HG03442 (cell line): ENCODE data around the gene PLA2R1.

Experiments
- ATAC-seq: cut with Tn5 transposase; IDR thresholded peaks from one replicate; pipeline ENCODE4 v1.9.1; 2021; ENCODE audit warnings: mild to moderate bottlenecking, moderate library complexity; ENCODE audit not compliant: unreplicated experiment

PLA2R1 gene

DNA sequence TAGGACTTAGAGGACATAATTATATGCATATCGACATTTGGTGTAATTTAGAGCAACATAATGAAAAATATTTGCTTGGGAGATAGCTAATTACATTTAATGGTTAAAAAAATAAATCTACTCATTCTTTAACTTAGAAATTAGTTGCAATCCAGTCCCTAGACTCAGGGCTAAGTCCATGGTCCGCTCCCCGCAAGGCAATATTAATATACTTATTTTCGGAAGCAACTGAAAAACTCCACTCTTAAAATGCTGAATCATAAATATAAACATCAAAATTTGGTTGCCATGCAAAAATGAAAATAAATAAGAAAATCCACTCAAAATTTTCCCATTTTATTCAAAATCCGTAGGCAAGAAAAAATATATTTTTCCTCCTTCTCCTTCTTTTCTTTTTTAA lies 164.7 kb downstream of the PLA2R1 start:
- ATAC-seq: no peak

DNA sequence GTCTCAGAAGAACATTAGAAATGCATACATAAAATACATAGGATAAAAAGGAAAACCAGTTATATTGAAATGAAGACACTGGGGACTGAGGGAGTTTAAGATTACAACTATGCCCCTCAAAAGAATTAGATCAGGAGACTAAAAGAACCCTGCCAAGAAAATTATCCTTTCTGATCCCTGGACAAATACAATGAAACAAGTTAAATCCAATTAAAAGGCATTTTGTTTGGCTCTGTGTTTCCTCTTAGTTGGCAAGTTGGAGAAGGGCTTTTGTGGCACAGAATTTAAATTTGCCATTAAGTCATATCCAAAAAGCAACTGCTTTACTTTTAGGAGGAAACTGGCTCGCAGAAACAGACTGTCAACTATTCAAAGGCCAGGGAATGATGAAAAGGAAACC lies 165.3 kb downstream of the PLA2R1 start:
- ATAC-seq: no peak

DNA sequence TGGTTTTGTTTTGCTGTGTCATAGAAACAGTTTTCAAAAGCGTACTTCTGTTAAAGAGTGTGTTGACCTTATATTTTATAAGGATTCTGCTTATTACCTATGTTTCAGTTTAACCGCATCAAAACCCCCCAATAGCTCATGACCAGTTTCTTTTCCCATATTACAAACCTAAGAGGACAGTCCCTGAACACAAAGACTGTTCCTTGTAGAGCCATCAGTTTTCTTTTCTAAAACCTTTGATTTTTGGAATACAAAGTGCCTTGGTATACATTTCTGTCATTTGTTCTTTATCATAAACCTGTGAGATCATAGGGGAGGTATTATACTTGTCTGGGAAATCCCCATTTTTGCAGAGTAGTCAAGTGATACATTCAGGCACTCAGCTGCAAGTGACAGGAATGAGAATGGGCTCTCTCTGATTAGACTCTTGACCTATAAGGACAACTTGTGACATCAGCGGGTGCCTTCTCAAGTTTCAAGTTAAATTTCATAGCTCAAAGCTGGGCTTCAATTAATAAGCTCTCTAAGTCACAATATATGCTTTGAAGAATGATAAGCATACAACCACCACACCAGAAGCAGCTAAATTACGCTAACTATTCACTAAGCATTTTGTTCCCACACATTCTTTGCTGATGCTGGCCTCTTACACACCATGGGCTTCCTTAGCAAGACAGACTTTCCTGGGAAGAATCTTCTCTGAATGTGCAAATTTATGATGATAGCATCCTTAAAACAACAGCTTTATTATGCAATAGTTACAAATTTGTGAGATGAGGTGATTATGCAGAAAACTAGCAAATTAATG lies 167.0 kb downstream of the PLA2R1 start:
- peak; percentile 64 for ATAC-seq

DNA sequence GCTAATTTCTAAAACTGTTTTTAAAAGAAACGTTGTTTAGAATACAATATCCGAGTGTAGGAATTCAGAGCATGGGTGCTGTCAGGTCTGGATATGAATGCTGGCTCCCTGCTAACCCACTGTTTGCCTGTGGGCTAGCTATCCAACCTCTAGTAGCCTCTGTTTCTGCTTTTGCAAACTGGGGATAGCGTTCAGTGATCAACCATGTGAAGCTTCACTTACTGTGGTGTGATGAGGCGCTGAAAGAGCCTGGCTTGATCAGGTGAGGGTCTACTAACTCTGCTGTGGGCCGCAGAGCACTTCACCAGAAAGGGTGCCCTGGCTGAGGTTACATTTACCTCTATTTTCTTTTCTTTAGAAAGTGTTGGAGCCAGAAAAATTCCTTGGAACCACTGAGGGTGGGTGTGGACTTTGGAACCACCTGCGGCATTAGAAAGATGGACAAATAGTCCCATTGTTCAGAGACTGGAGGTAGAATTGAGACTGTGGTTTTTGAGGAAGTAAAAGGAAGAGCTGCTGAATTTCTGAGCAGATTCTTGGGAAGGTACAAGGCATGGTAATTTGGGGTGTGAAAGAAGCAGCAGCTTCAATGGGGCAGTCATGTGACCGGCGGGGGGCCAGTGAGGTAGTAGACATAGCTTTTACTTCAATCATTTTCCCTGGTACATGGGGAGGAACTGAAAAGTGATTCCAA lies 168.1 kb downstream of the PLA2R1 start:
- no peak for ATAC-seq

DNA sequence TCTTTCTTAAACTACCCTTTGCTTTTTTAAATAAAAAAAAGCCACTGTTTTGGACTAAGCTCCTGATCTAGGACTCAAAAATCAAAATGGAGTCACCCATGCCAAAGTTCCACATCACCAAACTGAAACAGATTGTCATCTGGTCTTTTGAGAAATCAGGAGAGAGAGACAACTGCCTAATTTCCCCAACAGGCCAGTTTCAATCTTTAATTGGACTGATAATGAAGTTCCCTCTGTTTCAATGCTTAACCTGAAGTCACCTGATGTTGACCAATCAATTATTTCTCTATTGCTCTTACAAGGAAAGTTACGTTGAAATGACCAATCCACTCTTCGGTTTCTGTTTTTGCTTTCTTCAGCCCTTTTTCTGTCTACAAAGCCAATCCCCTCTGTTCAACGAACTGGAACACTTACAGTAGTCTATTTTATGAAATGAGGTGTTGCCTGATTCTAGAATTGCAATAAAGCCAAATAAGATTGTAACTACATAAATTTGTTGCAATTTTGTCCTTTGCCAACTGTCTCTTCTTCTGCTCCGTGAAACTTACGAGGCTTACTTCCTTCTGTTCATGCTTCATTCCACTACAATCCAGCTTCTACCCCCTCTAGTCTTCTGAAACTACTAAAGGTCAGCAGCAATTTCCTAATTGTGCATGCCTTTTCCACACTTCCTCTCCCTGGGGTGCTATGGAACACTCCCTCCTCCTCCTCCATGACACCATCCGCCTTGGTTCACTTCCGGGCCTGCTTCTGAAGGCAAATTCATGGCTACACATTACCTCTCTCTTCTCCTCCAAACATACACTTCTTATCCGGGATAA lies 169.2 kb downstream of the PLA2R1 start:
- ATAC-seq: no peak

DNA sequence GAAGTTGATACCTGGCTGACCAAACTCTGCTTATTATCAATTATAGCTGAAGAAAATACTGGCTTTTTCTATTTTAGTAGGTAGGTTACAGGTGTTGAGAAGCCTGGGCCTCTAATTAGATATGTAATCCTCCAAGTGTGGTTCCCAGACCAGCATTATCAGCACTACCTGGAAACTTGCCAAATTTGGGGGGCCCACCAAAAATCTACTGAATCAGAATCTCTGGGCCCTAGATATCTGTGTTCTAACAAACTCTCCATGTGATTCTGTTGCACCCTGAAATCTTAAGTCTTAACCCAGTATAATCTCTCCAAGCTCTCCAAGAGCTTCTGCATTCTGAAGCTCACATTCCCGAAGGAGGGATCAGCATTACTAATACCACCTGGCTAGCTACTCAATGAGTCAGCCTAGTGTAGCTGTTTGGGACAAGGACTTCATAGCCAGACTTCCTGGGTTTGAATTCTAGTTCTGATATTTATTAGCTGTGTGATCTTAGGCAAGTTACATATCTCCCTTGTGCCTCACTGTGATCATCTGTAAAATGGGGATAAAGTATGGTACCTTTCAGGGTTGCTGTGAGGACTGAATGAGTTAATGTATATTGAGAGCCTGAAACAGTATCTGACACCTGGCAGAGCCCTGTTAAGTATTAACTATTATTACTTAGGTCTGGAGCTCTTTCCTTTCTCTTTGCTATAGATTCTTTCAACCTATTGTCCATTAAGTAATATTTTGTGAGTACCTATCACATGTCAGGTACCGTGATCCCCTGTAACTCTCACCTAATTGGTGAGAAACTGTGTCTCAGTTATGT lies 170.3 kb downstream of the PLA2R1 start:
- no peak for ATAC-seq

DNA sequence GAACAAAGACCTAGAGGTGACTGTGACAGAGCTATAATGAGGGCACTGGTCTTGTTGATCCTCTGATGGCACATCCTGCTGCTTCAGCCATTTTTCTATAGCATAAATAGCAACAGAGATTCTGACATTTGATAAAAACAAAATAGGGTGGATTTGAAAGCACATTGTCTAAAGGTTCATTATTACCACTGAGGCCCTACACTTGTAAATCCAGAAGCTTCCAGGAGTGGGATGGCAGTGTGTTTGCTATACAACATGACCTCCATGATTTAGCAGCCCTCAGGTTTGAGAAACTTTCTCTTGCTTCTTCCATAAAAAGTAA lies 171.2 kb downstream of the PLA2R1 start:
- no peak for ATAC-seq

DNA sequence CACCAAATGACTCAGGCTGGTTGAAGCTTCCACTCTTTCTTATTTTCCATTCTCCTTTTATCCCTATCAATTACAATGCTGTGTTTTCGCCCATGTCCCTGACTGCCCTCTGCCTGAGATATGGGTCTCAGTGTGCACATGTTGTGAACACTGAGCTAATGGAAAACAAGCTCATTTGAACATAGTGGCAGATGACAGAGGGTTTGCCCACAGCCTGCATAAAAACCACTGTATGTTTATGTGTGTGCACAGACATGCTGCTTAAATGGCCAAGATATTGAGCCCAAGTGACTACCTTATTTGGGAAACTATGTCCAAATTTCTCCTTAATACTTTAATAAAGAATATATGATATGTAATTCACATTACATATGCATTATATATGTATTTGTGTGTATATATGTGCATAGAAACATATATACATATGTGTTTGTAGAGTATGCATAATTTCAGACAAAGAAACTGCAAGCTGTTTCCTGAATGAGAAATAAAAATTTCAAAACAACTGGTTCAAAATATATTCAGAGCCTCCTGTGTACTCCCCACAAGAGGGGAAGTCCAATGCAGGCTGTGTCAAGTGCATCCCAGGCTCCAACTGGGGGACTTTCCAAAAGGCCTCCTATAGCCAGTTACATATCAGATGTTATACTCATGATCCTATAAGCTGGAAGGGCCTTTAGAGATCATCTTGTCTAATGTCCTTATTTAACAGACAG lies 171.7 kb downstream of the PLA2R1 start:
- ATAC-seq: peak; percentile 44

DNA sequence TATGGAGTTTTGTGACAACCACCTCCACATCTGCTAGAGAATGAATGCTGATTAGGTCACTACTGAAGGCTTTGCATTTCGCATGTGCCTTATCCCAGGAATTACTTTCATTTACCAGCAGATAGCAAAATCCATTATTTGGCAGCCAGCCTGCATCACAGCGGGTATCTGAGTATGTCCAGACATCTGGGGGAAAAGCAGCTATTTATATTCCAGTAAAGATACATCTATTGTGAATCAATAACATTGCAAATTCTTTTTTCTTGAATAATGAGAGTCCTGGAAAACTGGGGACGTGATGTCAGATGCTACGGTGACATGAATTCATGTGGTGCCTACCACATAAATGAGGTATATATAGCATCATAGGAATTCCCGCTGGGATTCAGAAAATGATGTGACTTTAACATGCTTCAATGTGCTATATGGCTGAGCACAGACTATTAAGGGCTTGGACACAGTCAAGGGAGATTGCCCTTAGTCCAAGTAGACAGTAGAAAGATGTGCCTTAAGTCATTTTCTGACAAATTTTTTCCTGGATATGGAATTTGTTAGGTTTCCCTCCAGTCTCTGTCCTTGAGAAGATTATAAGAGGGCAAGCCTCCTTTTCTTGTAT lies 180.2 kb downstream of the PLA2R1 start:
- no peak for ATAC-seq
